VCaP (cell line): ENCODE measurements around the gene SND1.

Experiments
- H3K27ac ChIP-seq: fragments of 450-650 bp; 2 replicates; pipeline ENCODE4 v1.5.1; 2017
- TF ChIP-seq, protein P1 (sequence below): fragments of 450-650 bp; conservative IDR thresholded peaks from 2 replicates; pipeline ENCODE4 v1.5.1; 2017; ENCODE audit warnings: mild to moderate bottlenecking, moderate library complexity

SND1 gene

GRCh38 chr7:127903892-127904669, 252.1 kb downstream of the SND1 start:
- peak overlapping the region; percentile 65 for H3K27ac ChIP-seq
- TF ChIP-seq, protein P1, sequence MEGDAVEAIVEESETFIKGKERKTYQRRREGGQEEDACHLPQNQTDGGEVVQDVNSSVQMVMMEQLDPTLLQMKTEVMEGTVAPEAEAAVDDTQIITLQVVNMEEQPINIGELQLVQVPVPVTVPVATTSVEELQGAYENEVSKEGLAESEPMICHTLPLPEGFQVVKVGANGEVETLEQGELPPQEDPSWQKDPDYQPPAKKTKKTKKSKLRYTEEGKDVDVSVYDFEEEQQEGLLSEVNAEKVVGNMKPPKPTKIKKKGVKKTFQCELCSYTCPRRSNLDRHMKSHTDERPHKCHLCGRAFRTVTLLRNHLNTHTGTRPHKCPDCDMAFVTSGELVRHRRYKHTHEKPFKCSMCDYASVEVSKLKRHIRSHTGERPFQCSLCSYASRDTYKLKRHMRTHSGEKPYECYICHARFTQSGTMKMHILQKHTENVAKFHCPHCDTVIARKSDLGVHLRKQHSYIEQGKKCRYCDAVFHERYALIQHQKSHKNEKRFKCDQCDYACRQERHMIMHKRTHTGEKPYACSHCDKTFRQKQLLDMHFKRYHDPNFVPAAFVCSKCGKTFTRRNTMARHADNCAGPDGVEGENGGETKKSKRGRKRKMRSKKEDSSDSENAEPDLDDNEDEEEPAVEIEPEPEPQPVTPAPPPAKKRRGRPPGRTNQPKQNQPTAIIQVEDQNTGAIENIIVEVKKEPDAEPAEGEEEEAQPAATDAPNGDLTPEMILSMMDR, result no peak

DNA sequence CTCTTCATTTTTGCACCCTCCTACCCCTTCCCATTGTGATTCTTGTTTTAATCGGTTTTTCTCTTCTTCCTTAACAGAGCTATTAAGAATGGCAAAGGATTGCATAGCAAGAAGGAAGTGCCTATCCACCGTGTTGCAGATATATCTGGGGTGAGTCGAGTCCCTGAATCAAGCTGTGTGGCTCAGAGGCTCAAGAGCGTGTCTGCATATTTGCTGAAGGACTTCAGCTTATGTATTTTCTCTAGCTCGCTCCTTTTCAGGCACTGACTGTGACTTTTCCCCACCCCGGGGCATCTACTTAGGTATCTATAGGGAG, 252.6 kb downstream of the SND1 start:
- TF ChIP-seq, protein P1, result no peak
- peak overlapping the region; percentile 65; the same call in 1 of the 2 replicates for H3K27ac ChIP-seq

DNA sequence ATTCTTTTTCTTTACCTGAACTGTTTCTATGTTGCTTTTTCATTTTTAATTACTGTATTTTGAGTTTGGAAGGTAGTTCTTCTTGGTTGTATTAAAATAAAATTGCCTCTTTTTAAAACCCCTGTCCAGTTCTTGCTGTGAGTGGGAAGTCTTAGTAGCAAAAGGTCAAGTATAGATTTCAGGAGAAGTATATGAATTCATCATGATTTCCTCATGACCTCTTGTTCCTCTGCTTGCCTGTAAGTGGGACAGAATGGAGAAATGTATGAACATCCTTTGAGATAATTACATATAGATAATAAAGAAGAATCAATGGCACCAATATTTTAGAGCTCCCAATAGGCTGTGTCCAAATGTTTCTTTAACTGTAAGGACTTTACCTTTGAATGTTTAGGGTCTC, 253.0 kb downstream of the SND1 start:
- H3K27ac ChIP-seq, result no peak overlapping the region
- TF ChIP-seq, protein P1, result no peak

DNA sequence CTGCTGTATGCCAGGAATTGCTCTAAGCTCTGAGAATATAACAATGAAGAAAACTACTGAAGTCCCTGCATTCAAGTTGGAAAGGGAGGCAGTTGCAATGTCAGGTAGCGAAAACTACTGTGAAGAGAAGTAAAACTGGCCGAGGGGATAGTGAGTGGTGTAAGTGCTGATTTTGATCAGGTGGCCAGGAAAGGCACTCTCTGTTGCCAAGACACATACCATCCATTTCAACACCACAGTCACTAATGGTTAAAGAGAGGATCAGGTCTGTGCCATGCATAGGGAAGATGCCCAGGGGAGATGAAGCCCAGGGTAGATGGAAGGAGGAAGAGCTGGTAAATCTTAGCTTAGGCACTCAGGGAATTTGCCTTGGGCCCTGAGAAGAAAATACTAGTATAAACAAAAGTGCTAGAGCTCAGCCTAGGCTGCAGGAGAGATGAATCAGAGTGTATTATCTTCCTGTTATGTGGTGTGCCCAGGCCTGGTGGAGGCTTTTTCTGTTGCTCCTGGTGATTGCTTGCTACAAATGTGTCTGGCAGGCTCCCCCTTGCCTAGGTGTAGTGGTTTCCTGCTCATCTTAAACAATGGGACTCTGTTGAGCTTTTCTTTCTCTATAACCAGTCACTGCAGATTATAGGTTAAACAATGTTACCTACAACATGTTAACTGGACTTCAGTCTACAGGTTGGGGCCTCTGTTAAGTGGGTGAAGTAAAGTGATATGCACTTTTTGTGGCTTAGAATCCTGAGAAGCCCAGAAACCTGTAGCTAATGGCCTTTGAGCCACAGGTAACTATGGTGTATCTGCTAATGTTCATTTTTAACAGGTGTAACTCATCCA, 253.7 kb downstream of the SND1 start:
- H3K27ac ChIP-seq, result no peak overlapping the region
- TF ChIP-seq, protein P1, result no peak

DNA sequence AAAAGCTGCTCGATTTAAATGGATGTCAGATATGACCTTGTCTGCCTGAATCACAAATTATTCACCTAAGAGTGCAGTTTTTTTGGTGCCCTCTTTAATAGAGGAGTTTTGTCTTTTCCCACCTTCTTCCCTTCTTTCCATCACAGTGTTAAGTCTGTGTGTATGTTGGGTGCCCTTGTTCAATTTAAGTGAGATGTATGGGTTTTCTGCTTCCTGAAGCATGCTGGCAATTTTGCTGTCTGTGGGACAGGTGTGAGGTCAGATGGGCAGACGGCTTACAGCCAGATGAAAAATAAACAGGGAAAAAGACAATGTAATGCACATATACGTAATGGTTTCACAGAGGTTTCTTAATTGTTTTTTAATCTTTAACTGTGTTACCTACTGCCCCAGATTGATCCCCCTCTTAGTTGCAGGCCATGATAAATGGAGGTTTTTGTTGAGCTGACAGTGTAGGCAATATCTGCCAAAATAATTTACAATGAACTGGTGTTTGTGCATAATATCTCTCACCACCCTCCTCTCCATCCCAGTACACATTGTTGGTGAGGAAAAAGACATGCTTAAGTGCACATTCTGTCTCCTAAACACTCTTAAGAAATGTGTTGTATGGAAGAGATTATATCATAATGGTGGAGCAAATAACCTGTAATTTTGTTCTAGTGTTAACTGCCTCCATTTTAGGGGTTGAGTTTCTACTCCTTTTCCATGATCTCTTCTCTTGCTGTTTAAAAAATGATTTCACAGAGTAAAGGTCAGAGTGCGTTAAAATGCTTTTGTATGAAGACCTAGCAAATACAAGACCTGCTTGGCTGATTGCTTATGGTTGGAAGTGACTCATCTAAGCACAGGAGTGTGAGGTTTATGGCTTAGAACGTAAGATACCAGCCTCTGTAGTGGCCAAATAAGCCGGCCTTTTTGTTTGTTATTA, 255.4 kb downstream of the SND1 start:
- TF ChIP-seq, protein P1, result no peak
- peak overlapping the region; percentile 81 for H3K27ac ChIP-seq

DNA sequence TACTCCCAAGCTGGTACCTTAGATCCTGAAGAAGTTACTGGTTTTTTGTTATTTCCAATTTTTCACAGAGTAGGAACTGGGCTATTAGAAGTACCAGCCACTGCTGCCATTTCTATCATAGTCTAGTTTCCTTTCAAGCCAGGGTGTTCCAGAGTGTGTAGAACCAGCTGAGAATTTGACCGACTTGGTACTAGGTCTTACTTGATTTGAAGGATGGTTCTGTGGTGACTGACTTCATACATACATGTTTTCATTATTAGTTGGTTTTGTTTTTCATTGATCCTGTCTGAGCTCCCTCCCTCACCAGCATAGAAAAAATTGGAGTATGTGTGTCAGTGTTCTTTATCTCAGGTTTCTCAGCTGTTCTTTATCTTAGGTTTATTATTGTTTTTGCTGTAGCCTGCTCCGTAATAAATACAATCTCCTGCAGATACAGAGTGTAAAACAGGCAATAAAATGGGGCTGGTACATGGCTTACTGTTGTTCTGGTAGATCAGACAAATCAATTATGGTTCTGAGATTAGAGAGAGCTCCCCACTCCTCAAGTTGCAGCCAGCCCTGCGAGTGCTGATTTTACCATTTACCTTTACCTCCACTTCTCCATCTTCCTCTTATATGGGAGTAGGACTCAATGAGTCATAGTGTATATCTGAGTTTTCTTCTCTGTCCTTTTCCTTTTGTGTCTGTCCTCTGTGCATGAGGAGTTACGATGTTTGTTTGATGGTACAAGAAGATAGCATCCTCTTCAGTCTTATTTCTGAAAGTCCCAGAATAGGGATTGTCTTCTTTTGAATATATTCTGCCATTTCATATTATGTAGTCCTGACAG, 256.6 kb downstream of the SND1 start:
- H3K27ac ChIP-seq, result peak overlapping the region; percentile 81
- TF ChIP-seq, protein P1, result no peak
